Renal cortical epithelial cell (primary cell): Measurements from ENCODE around the gene NTNG2. TPM values are rescaled to one million over a fixed set of nuclear protein-coding genes. Genes with fewer than 3 reads are reported as not detected.

ENCODE experiments used
- DNase-seq: peaks from one replicate; pipeline ENCODE4 v3.0.0-alpha.2; 2011; ENCODE audit warnings: low read depth
- total RNA-seq: library from RNA; depleted of rRNA; stranded (reverse); fragments of >200 nt; gene quantifications from 2 replicates; pipeline ENCODE4 v1.2.3, GENCODE V29; 2014

The NTNG2 gene
- total RNA-seq, 1 donor from 2014 or later, result 0.15 TPM

DNA sequence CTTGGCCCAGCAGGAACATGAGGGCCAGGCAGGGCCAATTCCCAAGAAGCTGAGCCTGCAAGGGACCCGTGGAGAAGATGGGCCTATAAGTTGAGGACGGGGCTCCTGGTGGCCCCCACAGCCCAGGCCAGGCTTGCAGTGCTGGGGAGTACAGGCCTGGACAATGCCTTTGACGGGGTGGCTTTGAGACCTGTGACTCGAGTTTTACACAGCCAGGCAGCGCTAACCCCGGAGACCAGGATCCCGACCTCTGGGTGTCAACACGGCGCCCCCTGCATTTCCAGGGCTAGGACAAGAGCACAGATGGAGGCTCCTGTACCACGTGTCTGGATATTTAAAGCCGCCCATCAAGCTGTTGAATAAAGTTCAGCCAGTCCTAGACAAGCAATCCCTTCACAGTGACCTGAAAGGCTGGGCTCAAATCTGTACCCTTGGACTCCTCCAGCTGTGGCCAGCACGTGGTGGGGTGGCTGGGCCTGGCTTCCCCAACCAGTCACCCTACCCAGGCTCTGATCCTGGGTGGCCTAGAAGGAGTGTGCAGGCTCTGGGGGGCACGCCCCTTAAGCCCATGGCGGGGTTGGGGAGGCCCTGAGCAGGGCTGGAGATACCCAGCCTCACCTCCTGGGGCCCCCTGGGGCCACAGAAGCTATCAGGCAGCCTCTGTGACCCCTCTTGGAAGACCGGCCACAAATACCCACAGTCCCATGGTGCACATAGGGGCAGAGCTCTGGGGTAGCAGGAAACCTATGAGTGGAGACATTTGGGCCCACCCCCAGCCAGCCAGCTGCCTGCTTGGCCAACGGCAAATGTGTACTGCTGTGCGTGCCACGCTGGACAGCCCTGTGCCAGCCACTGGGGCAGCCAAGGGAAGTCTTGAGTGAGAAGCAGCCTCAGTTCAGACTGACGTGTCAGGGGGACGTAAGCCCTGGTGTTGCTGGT is 88.7 kb downstream of the NTNG2 start:
- no peak for DNase-seq

DNA sequence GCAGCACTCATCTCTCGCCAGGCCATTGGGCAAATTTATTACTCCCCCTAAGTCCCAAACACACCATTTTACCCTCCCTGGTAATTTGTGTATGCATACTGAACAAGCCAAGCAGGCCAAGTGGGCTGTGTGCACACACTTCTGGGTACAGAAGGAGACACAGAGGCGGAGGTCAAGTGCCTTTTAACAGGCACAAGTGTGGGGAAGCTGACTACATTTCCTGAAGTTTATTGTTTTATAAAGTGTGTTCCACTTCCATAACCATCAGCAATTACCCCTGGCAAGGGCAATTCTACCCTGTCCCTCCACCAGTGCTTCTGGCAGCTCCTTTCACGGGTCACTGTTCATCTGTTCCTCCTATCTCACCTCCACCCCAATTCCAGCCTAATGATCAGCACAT is 99.0 kb downstream of the NTNG2 start:
- DNase-seq, result no peak

GRCh38 chr9:132266017-132266416 is 104.2 kb downstream of the NTNG2 start:
- DNase-seq, result no peak

DNA sequence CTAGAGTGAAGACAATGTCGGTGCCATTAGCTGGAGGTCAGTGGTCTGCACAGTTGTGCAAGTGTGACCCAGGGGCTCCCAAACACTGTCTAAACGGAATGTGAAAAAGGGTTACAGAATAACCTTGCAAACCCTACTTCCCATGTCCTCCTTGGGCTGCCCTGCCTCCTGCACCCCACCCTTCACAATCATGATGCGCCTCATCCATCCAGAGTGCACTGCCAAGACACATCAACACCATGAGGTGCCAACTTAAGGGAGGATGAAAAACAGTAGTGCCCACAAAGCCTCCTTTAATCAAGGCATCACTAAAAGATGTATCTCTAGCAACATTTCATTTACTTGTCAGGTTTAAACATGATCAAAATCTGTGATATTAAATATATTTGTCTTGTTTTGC is 105.8 kb downstream of the NTNG2 start:
- no peak for DNase-seq

- DNase-seq, result peak; percentile 49
Measured at GRCh38 chr9:132268725-132269352, 107.0 kb downstream of the NTNG2 start.

DNA sequence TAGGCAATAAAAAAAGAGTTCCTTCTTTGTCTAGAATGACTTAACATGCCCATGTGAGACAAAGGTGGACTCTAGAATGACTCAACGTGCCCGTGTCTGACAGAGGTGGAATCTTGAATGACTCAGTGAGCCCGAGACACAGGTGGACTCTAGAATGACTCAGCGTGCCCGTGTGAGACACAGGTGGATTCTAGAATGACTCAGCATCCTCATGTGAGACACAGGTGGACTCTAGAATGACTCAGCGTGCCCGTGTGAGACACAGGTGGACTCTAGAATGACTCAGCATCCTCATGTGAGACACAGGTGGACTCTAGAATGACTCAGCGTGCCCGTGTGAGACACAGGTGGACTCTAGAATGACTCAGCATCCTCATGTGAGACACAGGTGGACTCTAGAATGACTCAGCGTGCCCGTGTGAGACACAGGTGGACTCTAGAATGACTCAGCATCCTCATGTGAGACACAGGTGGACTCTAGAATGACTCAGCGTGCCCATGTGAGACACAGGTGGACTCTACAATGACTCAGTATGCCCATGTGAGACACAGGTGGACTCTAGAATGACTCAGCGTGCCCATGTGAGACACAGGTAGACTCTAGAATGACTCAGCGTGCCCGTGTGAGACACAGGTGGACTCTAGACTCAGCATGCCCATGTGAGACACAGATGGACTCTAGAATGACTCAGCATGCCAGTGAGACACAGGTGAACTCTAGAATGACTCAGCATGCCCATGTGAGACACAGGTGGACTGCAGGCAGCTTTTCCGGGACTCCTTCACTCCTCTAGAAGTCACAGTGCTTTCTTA is 108.1 kb downstream of the NTNG2 start:
- peak; percentile 79 for DNase-seq

- DNase-seq, result no peak
Measured at GRCh38 chr9:132274861-132275260, 113.0 kb downstream of the NTNG2 start.

DNA sequence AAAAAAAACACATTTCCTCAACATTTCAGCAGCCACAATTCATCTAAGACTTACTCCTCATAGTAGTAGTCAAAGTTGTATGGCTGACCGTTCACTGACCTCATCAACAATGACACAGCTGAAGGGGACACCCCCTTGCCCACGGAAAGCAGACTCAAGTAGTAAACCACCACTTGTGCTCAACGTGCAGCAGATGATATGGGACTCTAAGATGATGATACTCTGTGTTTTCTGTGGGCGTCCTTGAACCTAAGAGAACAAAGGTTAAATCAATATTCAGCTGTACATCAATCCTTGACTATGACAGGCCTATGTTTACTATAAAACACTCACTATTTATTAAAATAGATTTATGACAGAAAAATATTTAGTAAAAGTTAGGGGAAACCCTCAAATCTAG is 121.3 kb downstream of the NTNG2 start:
- DNase-seq, result no peak

GRCh38 chr9:132283863-132284262 is 122.0 kb downstream of the NTNG2 start:
- DNase-seq, result no peak

GRCh38 chr9:132287256-132287760 is 125.5 kb downstream of the NTNG2 start:
- no peak for DNase-seq

DNA sequence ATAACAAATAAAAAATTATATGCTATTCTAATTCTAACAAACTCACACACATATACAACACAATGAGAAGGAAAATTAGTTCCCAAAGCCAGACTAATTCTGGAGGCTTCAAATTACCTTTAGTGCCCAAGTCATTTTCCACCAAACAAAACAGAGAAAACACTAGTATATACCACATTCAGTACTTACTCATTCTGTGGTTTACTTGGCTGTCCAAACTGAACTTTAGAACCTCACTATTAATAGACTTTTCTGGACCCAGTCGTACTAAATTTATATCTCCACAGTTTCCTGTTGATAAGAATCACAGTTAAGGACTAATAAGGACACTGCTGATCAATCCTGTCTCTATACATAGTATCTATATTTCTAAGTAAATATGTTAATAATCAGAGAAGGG is 126.5 kb downstream of the NTNG2 start:
- DNase-seq, result peak; percentile 49

- DNase-seq, result no peak
Measured at GRCh38 chr9:132288966-132289365, 127.1 kb downstream of the NTNG2 start.

- no peak for DNase-seq
Measured at GRCh38 chr9:132293145-132293721, 131.4 kb downstream of the NTNG2 start.

Other genes with a start within 250 kb of the NTNG2 start
- 13.7 and 14.1 TPM in 2 replicates for gene MED27, start 82.2 kb upstream of the NTNG2 start, total RNA-seq
- 73.5 and 87.4 TPM in 2 replicates for gene SETX, start 192.9 kb downstream of the NTNG2 start, total RNA-seq
- 13.5 and 18.4 TPM in 2 replicates for gene TTF1, start 244.8 kb downstream of the NTNG2 start, total RNA-seq
- gene CFAP77, start 248.2 kb downstream of the NTNG2 start, total RNA-seq, result 0.10 TPM in 1 of 2 replicates, not detected in the other